Erythroblast (primary cell): ENCODE measurements around the gene OPCML.

Experiments
- GATA1 ChIP-seq: IDR thresholded peaks from 2 replicates; pipeline ENCODE4 v1.6.1; 2011; ENCODE audit warnings: low read depth, mild to moderate bottlenecking, control low read depth, low read length, moderate library complexity
- POLR2A ChIP-seq: IDR thresholded peaks from 2 replicates; pipeline ENCODE4 v1.6.1; 2011; ENCODE audit warnings: mild to moderate bottlenecking, low read length

- no peak for TF ChIP-seq POLR2A
- no peak for TF ChIP-seq GATA1
Observed at GRCh38 chr11:132712466-132712865, 819.8 kb downstream of the OPCML start.
